Testis (tissue), 3 donors: ENCODE results near the gene FCRL2. TPM values are rescaled to one million over a fixed set of nuclear protein-coding genes. Genes with fewer than 3 reads are reported as not detected.

Source experiments
- DNase-seq: peaks from one replicate; pipeline ENCODE4 v3.0.0-alpha.2; 2019
- H3K27ac ChIP-seq, 2 donors: fragments of 200-600 bp; sonication (generic); one replicate each; pipeline ENCODE4 v1.5.1; 2019
- H3K27me3 ChIP-seq: fragments of 200-600 bp; sonication (generic); one replicate; pipeline ENCODE4 v1.5.1; 2019
- H3K36me3 ChIP-seq: fragments of 200-600 bp; sonication (generic); one replicate; pipeline ENCODE4 v1.5.1; 2017; ENCODE audit warnings: low read depth; ENCODE audit errors: missing control alignments
- H3K4me1 ChIP-seq: fragments of 200-600 bp; sonication (generic); one replicate; pipeline ENCODE4 v1.5.1; 2019
- H3K4me3 ChIP-seq, 2 donors: fragments of 200-600 bp; sonication (generic); one replicate each; pipeline ENCODE4 v1.5.1; 2017 to 2019
- H3K9me3 ChIP-seq: fragments of 200-600 bp; sonication (generic); one replicate; pipeline ENCODE4 v1.5.1; 2017
- POLR2A ChIP-seq: fragments of 450-650 bp; IDR thresholded peaks from one replicate; pipeline ENCODE4 v1.6.1; 2017; ENCODE audit warnings: antibody characterized with exemption, mild to moderate bottlenecking, moderate library complexity
- WGBS, 2 donors: methylation state at CpG; one replicate each; pipeline ENCODE4 v1.1.5; 2018; 5-methylcytosine and 5-hydroxymethylcytosine counted together
- intact Hi-C: fragments of 100-400 bp; cut with DNase I; formaldehyde crosslinking; loops from one replicate; pipeline ENCODE4 v1.15.1; 2023; ENCODE audit warnings: low total_unique reads
- polyA plus RNA-seq: library from polyadenylated mRNA; stranded (reverse); fragments of 350-450 nt; fragmentation: Illumina TruSeq; extraction: RNeasy Lipid Tissue Mini Kit (QIAGEN cat#74804); gene quantifications from one replicate; pipeline ENCODE4 v1.2.3, GENCODE V29; 2014; ENCODE audit warnings: low read depth, low replicate concordance; ENCODE audit not compliant: insufficient read depth
- total RNA-seq, 2 donors: library from RNA; depleted of rRNA; stranded (reverse); fragments of >200 nt; gene quantifications; one replicate each; pipeline ENCODE4 v1.2.3, GENCODE V29; 2016
- TF ChIP-seq, protein P1 (sequence below), 3 experiments: fragments of 450-650 bp in 2 of 3; fragments of 200-600 bp in 1 of 3; sonication (generic) in 1 of 3; IDR thresholded peaks; one replicate each; pipeline ENCODE4 v1.5.1; 2016 to 2019; ENCODE audit warnings: antibody characterized with exemption in 3 of 3, mild to moderate bottlenecking in 2 of 3, moderate library complexity in 1 of 3

The FCRL2 gene
- total and polyA plus RNA-seq, 3 donors from 2014 or later, result 0.16 to 0.36 (median 0.19) TPM

GRCh38 chr1:157785248-157785647 is 8.3 kb upstream of the FCRL2 start:
- no peak overlapping the region for H3K4me3 ChIP-seq
- intact Hi-C loops, result no loop called here
- 19 to 45% methylated on average over 1 of the region's 1 CpG for WGBS, 2 donors
- H3K9me3 ChIP-seq, result no peaks in the 10 kb centered on the region
- no peaks in the 10 kb centered on the region for H3K27me3 ChIP-seq
- no peak overlapping the region for H3K27ac ChIP-seq
- H3K4me1 ChIP-seq, result no peaks in the 10 kb centered on the region
- DNase-seq, result no peak
- TF ChIP-seq, protein P1, sequence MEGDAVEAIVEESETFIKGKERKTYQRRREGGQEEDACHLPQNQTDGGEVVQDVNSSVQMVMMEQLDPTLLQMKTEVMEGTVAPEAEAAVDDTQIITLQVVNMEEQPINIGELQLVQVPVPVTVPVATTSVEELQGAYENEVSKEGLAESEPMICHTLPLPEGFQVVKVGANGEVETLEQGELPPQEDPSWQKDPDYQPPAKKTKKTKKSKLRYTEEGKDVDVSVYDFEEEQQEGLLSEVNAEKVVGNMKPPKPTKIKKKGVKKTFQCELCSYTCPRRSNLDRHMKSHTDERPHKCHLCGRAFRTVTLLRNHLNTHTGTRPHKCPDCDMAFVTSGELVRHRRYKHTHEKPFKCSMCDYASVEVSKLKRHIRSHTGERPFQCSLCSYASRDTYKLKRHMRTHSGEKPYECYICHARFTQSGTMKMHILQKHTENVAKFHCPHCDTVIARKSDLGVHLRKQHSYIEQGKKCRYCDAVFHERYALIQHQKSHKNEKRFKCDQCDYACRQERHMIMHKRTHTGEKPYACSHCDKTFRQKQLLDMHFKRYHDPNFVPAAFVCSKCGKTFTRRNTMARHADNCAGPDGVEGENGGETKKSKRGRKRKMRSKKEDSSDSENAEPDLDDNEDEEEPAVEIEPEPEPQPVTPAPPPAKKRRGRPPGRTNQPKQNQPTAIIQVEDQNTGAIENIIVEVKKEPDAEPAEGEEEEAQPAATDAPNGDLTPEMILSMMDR (IDR thresholded peaks at IDR 0.05), result no peak
- TF ChIP-seq POLR2A, result no peak
- H3K36me3 ChIP-seq, result no peaks in the 10 kb centered on the region

- no peak overlapping the region for H3K27ac ChIP-seq
- H3K4me1 ChIP-seq, result no peaks in the 10 kb centered on the region
- H3K36me3 ChIP-seq, result no peaks in the 10 kb centered on the region
- intact Hi-C loops, result no loop called here
- H3K4me3 ChIP-seq, result no peak overlapping the region
- DNase-seq, result no peak
- TF ChIP-seq, protein P1 (IDR thresholded peaks at IDR 0.05), result no peak
- TF ChIP-seq POLR2A, result no peak
- H3K9me3 ChIP-seq, result no peaks in the 10 kb centered on the region
- WGBS, 2 donors, result 81% methylated on average over 3 of the region's 3 CpGs
- no peaks in the 10 kb centered on the region for H3K27me3 ChIP-seq
These were observed 7.9 kb upstream of the FCRL2 start for GRCh38 chr1:157784801-157785200.

- no peak for DNase-seq
- Histone ChIP-seq H3K4me1 (no peaks in the 10 kb centered on the region), H3K36me3 (no peaks in the 10 kb centered on the region), H3K27ac (no peak overlapping the region), H3K4me3 (no peak overlapping the region), H3K9me3 (no peaks in the 10 kb centered on the region), H3K27me3 (no peaks in the 10 kb centered on the region)
- TF ChIP-seq, protein P1 (IDR thresholded peaks at IDR 0.05), result no peak
- TF ChIP-seq POLR2A, result no peak
- intact Hi-C loops, result no loop called here
- 88 to 93% methylated on average over 1 of the region's 1 CpG for WGBS, 2 donors
These were observed 6.0 kb upstream of the FCRL2 start for GRCh38 chr1:157782931-157783330.

DNA sequence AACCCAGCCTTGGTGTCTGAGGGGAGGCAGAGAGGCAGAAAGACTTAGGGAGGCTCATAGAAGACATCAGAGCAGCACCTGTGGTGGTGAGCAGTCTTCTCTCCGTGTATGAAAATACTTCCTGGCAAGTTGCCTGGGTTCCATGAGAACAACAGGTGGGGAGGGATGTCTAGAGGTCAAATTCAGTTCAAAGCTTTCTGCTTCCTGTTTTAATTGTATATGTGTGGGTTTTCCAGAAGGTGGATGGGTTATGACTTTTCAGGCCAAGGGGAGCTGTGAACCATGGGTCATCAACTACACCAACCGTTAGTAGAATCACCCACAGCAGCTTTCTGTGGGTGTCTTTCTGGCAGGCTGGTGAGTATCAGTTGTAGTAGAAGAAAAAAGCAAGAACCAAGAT is 4.1 kb upstream of the FCRL2 start:
- H3K27me3 ChIP-seq, result no peaks in the 10 kb centered on the region
- no peaks in the 10 kb centered on the region for H3K9me3 ChIP-seq
- H3K4me3 ChIP-seq, result no peak overlapping the region
- TF ChIP-seq, protein P1 (IDR thresholded peaks at IDR 0.05), result no peak
- TF ChIP-seq POLR2A, result no peak
- H3K4me1 ChIP-seq, result no peaks in the 10 kb centered on the region
- WGBS, 2 donors, result 51 to 69% methylated on average over 2 of the region's 2 CpGs
- intact Hi-C loops, result no loop called here
- no peak for DNase-seq
- no peak overlapping the region for H3K27ac ChIP-seq
- H3K36me3 ChIP-seq, result no peaks in the 10 kb centered on the region

DNA sequence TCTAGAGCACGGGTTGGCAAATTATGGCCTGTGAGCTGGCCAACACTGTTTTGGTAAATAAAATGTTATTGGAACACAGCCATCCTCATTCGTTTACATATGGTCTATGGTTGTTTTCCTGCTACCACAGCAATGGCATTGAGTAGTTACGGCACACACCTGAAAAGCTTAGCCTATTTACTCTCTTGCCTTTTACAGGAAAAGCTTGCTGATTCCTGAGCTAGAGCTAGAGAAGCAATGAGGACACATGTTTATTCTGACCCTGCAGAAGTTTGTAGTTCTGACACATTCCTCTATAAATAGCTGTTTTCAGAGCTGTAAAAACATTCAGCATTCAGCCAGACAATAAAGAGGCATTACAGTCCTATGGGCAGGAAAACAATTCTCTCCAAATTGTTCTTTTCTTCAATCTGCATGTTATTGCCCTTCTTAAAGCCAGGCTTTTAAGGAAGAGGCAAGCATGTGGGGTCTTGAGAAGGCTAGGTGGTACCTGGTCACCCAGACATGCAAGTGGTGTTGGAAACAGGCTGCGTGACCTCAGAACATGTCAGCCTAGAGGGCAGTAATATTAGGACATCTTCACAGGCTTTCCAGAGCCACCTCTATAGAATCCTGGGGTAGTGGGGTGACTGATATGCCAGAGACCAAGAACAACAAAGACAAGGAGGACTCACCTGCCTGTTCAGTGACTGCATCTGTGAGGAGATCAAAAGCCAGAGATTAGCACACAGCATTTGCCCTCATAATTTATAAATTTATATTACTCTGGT is 1.6 kb downstream of the FCRL2 start:
- no peaks in the 10 kb centered on the region for H3K4me1 ChIP-seq
- H3K4me3 ChIP-seq, result no peak overlapping the region
- no peak overlapping the region for H3K27ac ChIP-seq
- H3K36me3 ChIP-seq, result no peaks in the 10 kb centered on the region
- TF ChIP-seq POLR2A, result no peak
- TF ChIP-seq, protein P1 (IDR thresholded peaks at IDR 0.05), result no peak
- intact Hi-C loops, result no loop called here
- H3K27me3 ChIP-seq, result no peaks in the 10 kb centered on the region
- no peaks in the 10 kb centered on the region for H3K9me3 ChIP-seq
- DNase-seq, result no peak
- WGBS, 2 donors, result 81 to 89% methylated on average over 4 of the region's 4 CpGs
